OCI-LY7 (cell line): ENCODE data around the gene ZNF776. TPM values are rescaled to one million over a fixed set of nuclear protein-coding genes. Genes with fewer than 3 reads are reported as not detected.

ENCODE experiments used
- BruUV-seq: library from RNA; stranded (reverse); fragments of 400-500 nt; replicated peaks from 2 replicates; lab custom pipeline; 2021; lab: Mats Ljungman, UMichigan
- CTCF ChIA-PET: fragments of 300-600 bp; sonication (Branson Sonifier 250); formaldehyde crosslinking; loops from one replicate; lab custom pipeline; 2022; ENCODE audit warnings: antibody characterized with exemption; ENCODE audit not compliant: unreplicated experiment; lab: Charles Lee
- POLR2A ChIA-PET: fragments of 300-600 bp; sonication (Branson Sonifier 250); formaldehyde crosslinking; loops from one replicate; lab custom pipeline; 2022; ENCODE audit warnings: antibody characterized with exemption; lab: Charles Lee
- DNase-seq: peaks from one replicate; pipeline ENCODE4 v3.0.0-alpha.2; 2015; ENCODE audit warnings: low spot score
- H2AFZ ChIP-seq: fragments of 200-600 bp; sonication (generic), shearing (Covaris generic); 2 replicates; pipeline ENCODE4 v1.6.1; 2014; ENCODE audit warnings: mild to moderate bottlenecking, antibody characterized with exemption, low read length, moderate library complexity
- H3K27ac ChIP-seq: fragments of 200-600 bp; sonication (generic); 2 replicates; pipeline ENCODE4 v1.5.1; 2014; ENCODE audit warnings: mixed run types, low read depth, mild to moderate bottlenecking, moderate library complexity, low read length, inconsistent platforms; ENCODE audit not compliant: poor library complexity, severe bottlenecking
- H3K36me3 ChIP-seq: fragments of 200-600 bp; sonication (generic); 2 replicates; pipeline ENCODE4 v1.6.1; 2014; ENCODE audit warnings: mild to moderate bottlenecking, antibody characterized with exemption, low read length, moderate library complexity, mixed read lengths; ENCODE audit not compliant: insufficient read depth
- H3K4me1 ChIP-seq: fragments of 200-600 bp; sonication (generic); 2 replicates; pipeline ENCODE4 v1.5.1; 2014; ENCODE audit warnings: mild to moderate bottlenecking, low read length; ENCODE audit not compliant: insufficient read depth, poor library complexity, severe bottlenecking
- H3K4me2 ChIP-seq: fragments of 200-600 bp; sonication (generic); 2 replicates; pipeline ENCODE4 v1.6.1; 2014; ENCODE audit warnings: mild to moderate bottlenecking, low read length
- H3K4me3 ChIP-seq: fragments of 200-600 bp; sonication (generic); 2 replicates; pipeline ENCODE4 v1.5.1; 2014; ENCODE audit warnings: mild to moderate bottlenecking, low read depth, low read length; ENCODE audit not compliant: poor library complexity, severe bottlenecking
- H3K79me2 ChIP-seq: fragments of 200-600 bp; sonication (generic); 2 replicates; pipeline ENCODE4 v1.6.1; 2016; ENCODE audit warnings: low read depth, mild to moderate bottlenecking, low read length, moderate library complexity, mixed read lengths; ENCODE audit not compliant: insufficient read depth
- H3K9me2 ChIP-seq: fragments of 200-600 bp; sonication (generic); 2 replicates; pipeline ENCODE4 v1.6.1; 2016; ENCODE audit warnings: mild to moderate bottlenecking, low read length, mixed read lengths; ENCODE audit not compliant: insufficient read depth
- H3K9me3 ChIP-seq: fragments of 200-600 bp; sonication (generic); 2 replicates; pipeline ENCODE4 v1.6.1; 2014; ENCODE audit warnings: mild to moderate bottlenecking, mixed run types, low read length, mixed read lengths
- H4K20me1 ChIP-seq: fragments of 200-600 bp; sonication (generic); 2 replicates; pipeline ENCODE4 v1.6.1; 2014; ENCODE audit warnings: mild to moderate bottlenecking, antibody characterized with exemption, low read length, moderate library complexity, mixed read lengths; ENCODE audit not compliant: insufficient read depth
- CTCF ChIP-seq: fragments of 200-600 bp; sonication (generic); conservative IDR thresholded peaks from 2 replicates; pipeline ENCODE4 v1.5.1; 2014; ENCODE audit warnings: mild to moderate bottlenecking, antibody characterized with exemption, low read length, moderate library complexity, mixed read lengths
- EZH2phosphoT487 ChIP-seq: fragments of 200-600 bp; sonication (generic); IDR thresholded peaks from 2 replicates; pipeline ENCODE4 v1.6.1; 2018; ENCODE audit warnings: low read depth, borderline replicate concordance, mild to moderate bottlenecking, mixed run types, antibody characterized with exemption, low read length, moderate library complexity, mixed read lengths
- intact Hi-C: fragments of 100-400 bp; cut with micrococcal nuclease; formaldehyde crosslinking; loops from one replicate; pipeline ENCODE4 v1.10.0; 2022; ENCODE audit not compliant: unreplicated experiment
- total RNA-seq, 2 experiments: library from RNA; depleted of rRNA in 1 of 2; stranded (reverse); fragments of >200 nt in 1 of 2; shearing (Covaris generic) in 1 of 2; gene quantifications; 2 replicates each; pipeline ENCODE4 v1.2.3, GENCODE V29; 2014 to 2022

Gene ZNF776
- total RNA-seq, 2 experiments from 2014 or later: 19.6 to 36.0 TPM

GRCh38 chr19:57779220-57779845 lies 32.7 kb downstream of the ZNF776 start:
- no TSS peak for BruUV-seq
- ChIA-PET CTCF (no interaction called here), POLR2A (no interaction called here)
- Histone ChIP-seq H3K36me3 (peaks cover 85% of the 10 kb centered on the region), H3K4me2 (no peak overlapping the region), H3K4me1 (peaks cover 12% of the 10 kb centered on the region), H2AFZ (no peak overlapping the region), H3K9me2 (no peaks in the 10 kb centered on the region), H3K4me3 (no peak overlapping the region), H3K79me2 (peaks cover 81% of the 10 kb centered on the region), H3K9me3 (no peaks in the 10 kb centered on the region), H3K27ac (no peak overlapping the region), H4K20me1 (no peaks in the 10 kb centered on the region)
- intact Hi-C loops: no loop called here
- TF ChIP-seq EZH2phosphoT487 (no peak), CTCF (no peak)
- DNase-seq: no peak

- no peaks in the 10 kb centered on the region for H4K20me1 ChIP-seq
- no peak overlapping the region for H3K27ac ChIP-seq
- no TSS peak for BruUV-seq
- no peak overlapping the region for H3K4me2 ChIP-seq
- no peak for TF ChIP-seq EZH2phosphoT487
- TF ChIP-seq CTCF: no peak
- ChIA-PET CTCF (no interaction called here), POLR2A (no interaction called here)
- peaks cover 66% of the 10 kb centered on the region for H3K36me3 ChIP-seq
- H3K4me1 ChIP-seq: no peaks in the 10 kb centered on the region
- H3K4me3 ChIP-seq: no peak overlapping the region
- H3K79me2 ChIP-seq: peaks cover 21% of the 10 kb centered on the region; the same call in 1 of the 2 replicates
- H3K9me2 ChIP-seq: no peaks in the 10 kb centered on the region
- no peak for DNase-seq
- no peak overlapping the region for H2AFZ ChIP-seq
- intact Hi-C loops: no loop called here
- no peaks in the 10 kb centered on the region for H3K9me3 ChIP-seq
Observed at GRCh38 chr19:57786286-57786685, 39.7 kb downstream of the ZNF776 start.

- no peak overlapping the region for H3K4me2 ChIP-seq
- CTCF ChIA-PET: no interaction called here
- peaks cover 18% of the 10 kb centered on the region; the same call in 1 of the 2 replicates for H3K79me2 ChIP-seq
- H2AFZ ChIP-seq: no peak overlapping the region
- no peaks in the 10 kb centered on the region for H3K4me1 ChIP-seq
- TF ChIP-seq EZH2phosphoT487 (no peak), CTCF (no peak)
- H3K4me3 ChIP-seq: no peak overlapping the region
- no peaks in the 10 kb centered on the region for H3K9me3 ChIP-seq
- no peak overlapping the region for H3K27ac ChIP-seq
- DNase-seq: no peak
- no TSS peak for BruUV-seq
- H4K20me1 ChIP-seq: no peaks in the 10 kb centered on the region
- POLR2A ChIA-PET: no interaction called here
- peaks cover 65% of the 10 kb centered on the region for H3K36me3 ChIP-seq
- intact Hi-C loops: no loop called here
- H3K9me2 ChIP-seq: no peaks in the 10 kb centered on the region
Observed at GRCh38 chr19:57786906-57787305, 40.3 kb downstream of the ZNF776 start.
